Spleen (tissue), 11 donors: ENCODE measurements around the gene SLC23A3. TPM values are rescaled to one million over a fixed set of nuclear protein-coding genes. Genes with fewer than 3 reads are reported as not detected.

Source experiments
- DNase-seq: peaks from one replicate; pipeline ENCODE4 v3.0.0-alpha.2; 2020
- H3K27ac ChIP-seq, 8 donors: fragments of 200-600 bp; sonication (generic) in 7 of 8; 1 replicate in 4 of 8; 2 replicates in 4 of 8; pipeline versions ENCODE4 v1.5.0 to v1.8.0; 2016 to 2021; ENCODE audit warnings: inconsistent platforms in 4 of 8, mild to moderate bottlenecking in 4 of 8, moderate library complexity in 1 of 8
- H3K27me3 ChIP-seq, 7 donors: fragments of 200-600 bp; sonication (generic) in 6 of 7; replicated peaks in 1 of 7; 1 replicate in 4 of 7; 2 replicates in 3 of 7; pipeline versions ENCODE4 v1.5.0 to v1.8.0; 2016 to 2021; ENCODE audit warnings: inconsistent platforms in 3 of 7, mild to moderate bottlenecking in 1 of 7
- H3K36me3 ChIP-seq, 6 donors: fragments of 200-600 bp; sonication (generic) in 5 of 6; 1 replicate in 4 of 6; 2 replicates in 2 of 6; pipeline versions ENCODE4 v1.5.0 to v1.8.0; 2016 to 2021; ENCODE audit warnings: inconsistent platforms in 2 of 6
- H3K4me1 ChIP-seq, 6 donors: fragments of 200-600 bp; sonication (generic) in 5 of 6; 1 replicate in 3 of 6; 2 replicates in 3 of 6; pipeline versions ENCODE4 v1.5.0 to v1.8.0; 2016 to 2021; ENCODE audit warnings: inconsistent platforms in 3 of 6
- H3K4me3 ChIP-seq, 8 donors: fragments of 200-600 bp; sonication (generic) in 7 of 8; 1 replicate in 4 of 8; 2 replicates in 4 of 8; pipeline versions ENCODE4 v1.5.0 to v1.8.0; 2016 to 2021; ENCODE audit warnings: inconsistent platforms in 4 of 8, mild to moderate bottlenecking in 4 of 8, moderate library complexity in 2 of 8
- H3K9me3 ChIP-seq, 8 donors: fragments of 200-600 bp; sonication (generic) in 7 of 8; 1 replicate in 4 of 8; 2 replicates in 4 of 8; pipeline versions ENCODE4 v1.5.0 to v1.8.0; 2016 to 2021; ENCODE audit warnings: inconsistent platforms in 4 of 8
- POLR2A ChIP-seq, 3 donors: fragments of 450-650 bp; IDR thresholded peaks; one replicate each; pipeline ENCODE4 v1.5.1; 2017; ENCODE audit warnings: antibody characterized with exemption in 3 of 3, mild to moderate bottlenecking in 1 of 3
- POLR2AphosphoS5 ChIP-seq, 3 donors: sonication (generic); formaldehyde crosslinking; IDR thresholded peaks; one replicate each; pipeline ENCODE4 v1.5.1; 2017; ENCODE audit warnings: antibody characterized with exemption in 3 of 3
- WGBS, 5 donors: extraction: QIAGEN DNeasy Blood & Tissue Kit in 3 of 5; methylation state at CpG; one replicate each; pipeline versions ENCODE4 v1.1.5 to v1.1.7; 2013 to 2018; 5-methylcytosine and 5-hydroxymethylcytosine counted together
- intact Hi-C: fragments of 100-400 bp; cut with DNase I; formaldehyde crosslinking; loops from one replicate; pipeline ENCODE4 v1.15.0; 2023; ENCODE audit warnings: low total_unique reads
- polyA plus RNA-seq, 3 donors: library from polyadenylated mRNA; stranded (reverse); fragments of 200-250 nt; gene quantifications; one replicate each; pipeline ENCODE4 v1.2.1, GENCODE V29; 2013
- total RNA-seq, 7 donors: library from RNA; depleted of rRNA in 3 of 7; stranded (reverse); fragments of >200 nt in 3 of 7; fragmentation: NEBNext Ultra II Directional in 4 of 7; extraction: Animal tissue kit (Norgen Biotek cat#: 25700) in 4 of 7; gene quantifications; one replicate each; pipeline versions ENCODE4 v1.1.0 to v1.2.1, GENCODE V29; 2016 to 2021
- TF ChIP-seq, protein P1 (sequence below), 11 experiments: fragments of 200-600 bp in 7 of 11; fragments of 450-650 bp in 4 of 11; sonication (generic) in 4 of 11; IDR thresholded peaks in 8 of 11; conservative IDR thresholded peaks in 3 of 11; 1 replicate in 7 of 11; 2 replicates in 4 of 11; pipeline versions ENCODE4 v1.4.0 to v1.8.0; 2016 to 2021; ENCODE audit warnings: antibody characterized with exemption in 11 of 11, inconsistent platforms in 4 of 11, mild to moderate bottlenecking in 1 of 11
- donor health status: healthy with polysubstance abuse.
- donor health status: DM: no; HTN: no; CAD: no; lungs with moderate emphysema.
- donor health status: DM: no; HTN: no; CAD: no.
- donor health status: Bipolar disorder and iron deficiency.
- donor health status: healthy.
- donor health status: DM: no; HTN: no; CAD: no.
- donor health status: DM: yes; HTN: yes; CAD: no.

The SLC23A3 gene
- total and polyA plus RNA-seq, 10 donors = 1.2 to 5.0 (median 3.0) TPM

DNA sequence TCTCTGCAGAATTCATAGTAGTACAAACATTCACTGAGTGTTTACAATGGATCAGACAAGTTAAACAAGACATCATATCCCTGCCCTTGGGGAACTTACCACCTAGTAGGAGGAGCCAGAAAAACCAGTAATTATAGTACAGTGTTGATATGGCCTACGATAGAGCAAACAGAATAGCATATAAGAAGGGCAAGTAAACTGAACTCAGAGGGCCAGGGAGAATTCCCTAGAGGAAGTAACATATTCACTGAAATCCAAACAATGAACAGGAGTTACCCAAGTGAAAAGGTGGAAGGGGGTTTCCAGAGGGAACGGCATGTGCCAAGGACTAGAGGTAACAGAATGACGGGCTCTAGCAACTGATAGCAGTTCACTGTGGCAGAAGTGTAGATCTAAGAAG lies 43.3 kb downstream of the SLC23A3 start:
- Histone ChIP-seq H3K27me3 (no peaks in the 10 kb centered on the region), H3K9me3 (no peaks in the 10 kb centered on the region), H3K4me1 (peaks cover 0 to 12% (median 0%) of the 10 kb centered on the region in 6 donors), H3K4me3 (no peak overlapping the region), H3K36me3 (peaks cover 0 to 22% (median 0%) of the 10 kb centered on the region in 6 donors), H3K27ac (no peak overlapping the region)
- DNase-seq = no peak
- TF ChIP-seq POLR2A (IDR thresholded peaks at IDR 0.05) = no peak
- TF ChIP-seq POLR2AphosphoS5 (IDR thresholded peaks at IDR 0.05) = no peak
- TF ChIP-seq, protein P1, sequence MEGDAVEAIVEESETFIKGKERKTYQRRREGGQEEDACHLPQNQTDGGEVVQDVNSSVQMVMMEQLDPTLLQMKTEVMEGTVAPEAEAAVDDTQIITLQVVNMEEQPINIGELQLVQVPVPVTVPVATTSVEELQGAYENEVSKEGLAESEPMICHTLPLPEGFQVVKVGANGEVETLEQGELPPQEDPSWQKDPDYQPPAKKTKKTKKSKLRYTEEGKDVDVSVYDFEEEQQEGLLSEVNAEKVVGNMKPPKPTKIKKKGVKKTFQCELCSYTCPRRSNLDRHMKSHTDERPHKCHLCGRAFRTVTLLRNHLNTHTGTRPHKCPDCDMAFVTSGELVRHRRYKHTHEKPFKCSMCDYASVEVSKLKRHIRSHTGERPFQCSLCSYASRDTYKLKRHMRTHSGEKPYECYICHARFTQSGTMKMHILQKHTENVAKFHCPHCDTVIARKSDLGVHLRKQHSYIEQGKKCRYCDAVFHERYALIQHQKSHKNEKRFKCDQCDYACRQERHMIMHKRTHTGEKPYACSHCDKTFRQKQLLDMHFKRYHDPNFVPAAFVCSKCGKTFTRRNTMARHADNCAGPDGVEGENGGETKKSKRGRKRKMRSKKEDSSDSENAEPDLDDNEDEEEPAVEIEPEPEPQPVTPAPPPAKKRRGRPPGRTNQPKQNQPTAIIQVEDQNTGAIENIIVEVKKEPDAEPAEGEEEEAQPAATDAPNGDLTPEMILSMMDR (IDR thresholded peaks at IDR 0.05 in 8 of 11, conservative IDR thresholded peaks at IDR 0.05 in 3 of 11) = no peak
- intact Hi-C loops = no loop called here
- 88 to 95% (median 89%) methylated on average over 3 of the region's 3 CpGs for WGBS, 5 donors

DNA sequence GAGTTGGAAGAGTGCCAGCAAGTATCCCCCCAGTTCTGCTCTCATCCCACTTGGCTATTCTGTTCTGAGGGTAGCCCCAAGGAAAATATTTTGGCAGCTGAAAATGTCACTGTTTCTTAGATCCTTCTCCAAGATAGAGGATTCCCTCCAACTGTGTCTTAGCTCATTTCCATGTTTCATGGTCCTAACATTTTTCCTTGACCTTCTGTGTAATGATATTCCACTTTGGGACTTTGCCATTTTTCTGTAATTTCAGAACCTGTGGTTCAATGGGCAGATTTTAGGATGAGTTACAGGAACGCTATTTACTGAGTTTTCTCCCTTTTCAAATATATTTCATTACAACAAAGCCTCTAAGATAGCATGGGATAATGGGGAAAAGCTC lies 44.0 kb downstream of the SLC23A3 start:
- no peak for DNase-seq
- no peak overlapping the region for H3K27ac ChIP-seq

DNA sequence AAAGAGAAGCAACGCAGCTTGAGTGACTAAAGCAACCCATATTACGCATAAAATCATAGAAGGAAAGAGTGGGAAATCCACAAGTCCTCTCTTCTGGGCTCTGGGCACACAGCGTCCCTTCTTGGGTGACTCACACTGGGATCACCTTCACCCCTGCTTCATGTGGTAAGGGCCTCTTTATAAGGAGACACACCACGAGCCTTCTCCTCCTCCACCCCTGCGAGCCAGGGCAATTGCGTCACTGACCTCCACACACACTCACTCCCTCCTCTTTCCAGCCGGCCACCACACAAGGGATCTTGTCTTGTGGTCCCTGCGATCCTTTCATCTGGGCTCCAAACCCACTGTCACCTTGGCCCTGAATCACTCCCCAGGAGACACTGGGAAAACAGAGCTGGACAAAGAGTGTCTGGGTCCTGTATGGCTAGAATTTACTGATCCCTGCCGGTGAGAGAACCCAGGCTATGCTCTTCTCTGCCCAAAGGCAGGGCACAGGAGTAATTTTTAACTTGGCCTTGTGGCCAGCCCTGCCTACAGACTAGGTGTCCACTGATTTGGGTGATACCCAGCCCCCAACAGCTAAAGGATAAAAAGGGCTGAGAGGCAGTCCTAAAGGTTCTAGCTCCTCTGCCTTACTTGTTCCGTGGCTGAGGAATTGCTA lies 44.5 kb downstream of the SLC23A3 start:
- H3K9me3 ChIP-seq = no peaks in the 10 kb centered on the region
- H3K36me3 ChIP-seq = peaks cover 0 to 19% (median 0%) of the 10 kb centered on the region in 6 donors
- 69 to 85% (median 77%) methylated on average over 10 of the region's 10 CpGs for WGBS, 5 donors
- no peak for DNase-seq
- TF ChIP-seq POLR2A (IDR thresholded peaks at IDR 0.05) (no peak), POLR2AphosphoS5 (IDR thresholded peaks at IDR 0.05) (no peak)
- TF ChIP-seq, protein P1 (IDR thresholded peaks at IDR 0.05 in 8 of 11, conservative IDR thresholded peaks at IDR 0.05 in 3 of 11) = no peak
- H3K4me1 ChIP-seq = peaks cover 0 to 12% (median 0%) of the 10 kb centered on the region in 6 donors
- no peak overlapping the region for H3K4me3 ChIP-seq
- H3K27ac ChIP-seq = no peak overlapping the region
- intact Hi-C loops = no loop called here
- H3K27me3 ChIP-seq = no peaks in the 10 kb centered on the region

More for the DNA sequence above, 44.0 kb downstream of the SLC23A3 start:
- Histone ChIP-seq H3K36me3 (peaks cover 0 to 22% (median 0%) of the 10 kb centered on the region in 6 donors), H3K4me1 (peaks cover 0 to 12% (median 0%) of the 10 kb centered on the region in 6 donors), H3K27me3 (no peaks in the 10 kb centered on the region), H3K9me3 (no peaks in the 10 kb centered on the region), H3K4me3 (no peak overlapping the region)
- TF ChIP-seq POLR2A (IDR thresholded peaks at IDR 0.05) (no peak), POLR2AphosphoS5 (IDR thresholded peaks at IDR 0.05) (no peak)
- TF ChIP-seq, protein P1 (IDR thresholded peaks at IDR 0.05 in 8 of 11, conservative IDR thresholded peaks at IDR 0.05 in 3 of 11) = no peak
- intact Hi-C loops = no loop called here
- WGBS, 5 donors = 91 to 100% (median 93%) methylated on average over 1 of the region's 1 CpG

DNA sequence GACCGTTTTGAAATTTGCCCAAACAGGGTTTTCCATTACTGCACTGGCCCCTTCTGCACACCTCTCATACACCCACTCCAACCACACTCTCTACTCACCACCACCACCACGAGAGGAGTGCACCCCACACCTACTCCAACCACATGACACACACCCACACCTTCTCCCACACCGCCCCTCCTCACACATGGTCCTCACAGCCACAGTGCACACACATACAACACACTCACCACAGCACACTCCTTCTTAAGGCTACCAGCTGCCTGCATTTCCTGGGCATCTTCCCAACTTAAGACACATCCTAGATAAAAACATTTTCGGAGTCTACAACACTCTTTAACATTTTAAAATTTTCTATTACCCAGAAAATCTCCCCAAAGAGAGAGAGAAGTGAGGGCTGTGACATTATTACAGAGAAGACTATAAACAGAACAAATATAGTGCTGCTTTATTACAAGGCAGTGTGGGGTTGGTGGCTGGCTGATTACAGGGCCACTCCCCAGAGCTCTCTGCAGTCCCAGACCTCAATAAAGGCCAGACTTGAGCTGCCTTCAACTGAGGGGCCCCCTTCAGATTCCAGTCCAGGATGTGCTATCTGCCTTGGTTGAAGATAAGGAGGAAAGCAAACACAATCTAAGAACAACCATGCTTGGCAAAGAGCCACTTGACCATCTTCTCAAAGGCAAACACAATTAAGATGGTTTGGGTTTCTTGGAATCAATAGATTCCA lies 45.3 kb downstream of the SLC23A3 start:
- no peak for DNase-seq
- Histone ChIP-seq H3K36me3 (peaks cover 0 to 14% (median 0%) of the 10 kb centered on the region in 6 donors), H3K27ac (no peak overlapping the region), H3K4me1 (peaks cover 0 to 12% (median 0%) of the 10 kb centered on the region in 6 donors), H3K9me3 (no peaks in the 10 kb centered on the region), H3K4me3 (no peak overlapping the region), H3K27me3 (no peaks in the 10 kb centered on the region)
- TF ChIP-seq, protein P1 (IDR thresholded peaks at IDR 0.05 in 8 of 11, conservative IDR thresholded peaks at IDR 0.05 in 3 of 11) = no peak
- no peak for TF ChIP-seq POLR2A (IDR thresholded peaks at IDR 0.05)
- no peak for TF ChIP-seq POLR2AphosphoS5 (IDR thresholded peaks at IDR 0.05)
- 69 to 77% (median 74%) methylated on average over 4 of the region's 4 CpGs for WGBS, 5 donors
- intact Hi-C loops = no loop called here
